ENCODE measurements around the gene MYT1. TPM values are rescaled to one million over a fixed set of nuclear protein-coding genes. Genes with fewer than 3 reads are reported as not detected.

The MYT1 gene
- total RNA-seq, 1 experiment from 2014 or later: 7.1 TPM

GRCh38 chr20:64258071-64258823, 94.0 kb downstream of the MYT1 start:
- POLR2A ChIA-PET: no interaction called here
- DNase-seq (ENCODE audit: low read depth, low spot score) (no peak), ATAC-seq (no peak)
- H3K9me2 ChIP-seq (ENCODE audit: insufficient read depth): no peaks in the 10 kb centered on the region
- no peak overlapping the region for H3K27ac ChIP-seq (ENCODE audit: low read depth, low read length)
- no peak overlapping the region for H3K4me2 ChIP-seq (ENCODE audit: low read length)
- H4K20me1 ChIP-seq (ENCODE audit: insufficient read depth): no peaks in the 10 kb centered on the region
- H3K9ac ChIP-seq (ENCODE audit: low read length): no peak overlapping the region
- H3K9me3 ChIP-seq (ENCODE audit: control insufficient read depth in 1 of 2, insufficient read depth in 1 of 2, low read depth in 1 of 2, low read length in 2 of 2): no peaks in the 10 kb centered on the region
- TF ChIP-seq YY1 (IDR thresholded peaks at IDR 0.05; ENCODE audit: extremely low read depth, insufficient replicate concordance, low read depth, low read length) (no peak), RAD21 (IDR thresholded peaks at IDR 0.05; ENCODE audit: low read depth) (no peak), ZFX (IDR thresholded peaks at IDR 0.05) (no peak), TCF7L2 (IDR thresholded peaks at IDR 0.05; ENCODE audit: borderline replicate concordance, extremely low read depth, insufficient read depth, insufficient read length) (no peak), ELF1 (IDR thresholded peaks at IDR 0.05; ENCODE audit: borderline replicate concordance, low read depth) (no peak), FOSL1 (IDR thresholded peaks at IDR 0.05; ENCODE audit: low read depth) (no peak), JUND (IDR thresholded peaks at IDR 0.05) (no peak), EZH2phosphoT487 (IDR thresholded peaks at IDR 0.05; ENCODE audit: borderline replicate concordance) (no peak), POLR2A (IDR thresholded peaks at IDR 0.05; ENCODE audit: borderline replicate concordance, extremely low read depth, insufficient read depth, insufficient read length) (no peak), REST (IDR thresholded peaks at IDR 0.05; ENCODE audit: low read depth) (no peak), CEBPB (IDR thresholded peaks at IDR 0.05; ENCODE audit: low read depth) (no peak), CBX3 (IDR thresholded peaks at IDR 0.05; ENCODE audit: low read depth) (no peak), SRF (IDR thresholded peaks at IDR 0.05; ENCODE audit: low read depth) (no peak), SIN3A (IDR thresholded peaks at IDR 0.05; ENCODE audit: low read depth) (no peak), ZBTB33 (IDR thresholded peaks at IDR 0.05; ENCODE audit: extremely low read depth, insufficient replicate concordance, low read length) (no peak)
- TF ChIP-seq, protein P1, sequence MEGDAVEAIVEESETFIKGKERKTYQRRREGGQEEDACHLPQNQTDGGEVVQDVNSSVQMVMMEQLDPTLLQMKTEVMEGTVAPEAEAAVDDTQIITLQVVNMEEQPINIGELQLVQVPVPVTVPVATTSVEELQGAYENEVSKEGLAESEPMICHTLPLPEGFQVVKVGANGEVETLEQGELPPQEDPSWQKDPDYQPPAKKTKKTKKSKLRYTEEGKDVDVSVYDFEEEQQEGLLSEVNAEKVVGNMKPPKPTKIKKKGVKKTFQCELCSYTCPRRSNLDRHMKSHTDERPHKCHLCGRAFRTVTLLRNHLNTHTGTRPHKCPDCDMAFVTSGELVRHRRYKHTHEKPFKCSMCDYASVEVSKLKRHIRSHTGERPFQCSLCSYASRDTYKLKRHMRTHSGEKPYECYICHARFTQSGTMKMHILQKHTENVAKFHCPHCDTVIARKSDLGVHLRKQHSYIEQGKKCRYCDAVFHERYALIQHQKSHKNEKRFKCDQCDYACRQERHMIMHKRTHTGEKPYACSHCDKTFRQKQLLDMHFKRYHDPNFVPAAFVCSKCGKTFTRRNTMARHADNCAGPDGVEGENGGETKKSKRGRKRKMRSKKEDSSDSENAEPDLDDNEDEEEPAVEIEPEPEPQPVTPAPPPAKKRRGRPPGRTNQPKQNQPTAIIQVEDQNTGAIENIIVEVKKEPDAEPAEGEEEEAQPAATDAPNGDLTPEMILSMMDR (IDR thresholded peaks at IDR 0.05 in 2 of 3, conservative IDR thresholded peaks at IDR 0.05 in 1 of 3; ENCODE audit: borderline replicate concordance in 1 of 3, insufficient read depth in 1 of 3, low read depth in 2 of 3, low read length in 2 of 3): no peak
- TF ChIP-seq, protein P2, sequence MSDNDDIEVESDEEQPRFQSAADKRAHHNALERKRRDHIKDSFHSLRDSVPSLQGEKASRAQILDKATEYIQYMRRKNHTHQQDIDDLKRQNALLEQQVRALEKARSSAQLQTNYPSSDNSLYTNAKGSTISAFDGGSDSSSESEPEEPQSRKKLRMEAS (IDR thresholded peaks at IDR 0.05): no peak
- TF ChIP-seq, protein P3, sequence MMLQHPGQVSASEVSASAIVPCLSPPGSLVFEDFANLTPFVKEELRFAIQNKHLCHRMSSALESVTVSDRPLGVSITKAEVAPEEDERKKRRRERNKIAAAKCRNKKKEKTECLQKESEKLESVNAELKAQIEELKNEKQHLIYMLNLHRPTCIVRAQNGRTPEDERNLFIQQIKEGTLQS (IDR thresholded peaks at IDR 0.05): no peak
- no peaks in the 10 kb centered on the region for H3K36me3 ChIP-seq (ENCODE audit: control insufficient read depth in 1 of 2, insufficient read depth in 2 of 2, low read length in 2 of 2)
- intact Hi-C loops (cut with micrococcal nuclease): no loop called here
- RAD21 ChIA-PET (ENCODE audit: low non-redundant PET in 1 of 2, low total read pairs in 2 of 2, uncharacterized antibody in 2 of 2, unreplicated experiment in 2 of 2): no interaction called here
- no peaks in the 10 kb centered on the region for H3K27me3 ChIP-seq (ENCODE audit: insufficient read depth, low read length)
- peaks cover 21% of the 10 kb centered on the region for H3K79me2 ChIP-seq (ENCODE audit: insufficient read depth, low read length)
- peaks cover 0 to 19% of the 10 kb centered on the region in 2 experiments; a peak in 3 of 4 replicates for H3K4me1 ChIP-seq (ENCODE audit: control insufficient read depth in 1 of 2, insufficient read depth in 2 of 2, low read length in 2 of 2)
- no TSS peak for BruUV-seq (replicated peaks)
- CTCF ChIA-PET: no interaction called here
- H3K4me3 ChIP-seq (replicated peaks in 1 of 2; ENCODE audit: low read depth in 1 of 2, low read length in 2 of 2): no peak overlapping the region
- no peak overlapping the region for H2AFZ ChIP-seq (ENCODE audit: low read depth, low read length, poor library complexity, severe bottlenecking)

Data from HCT116 (cell line).